ENCODE measurements around the gene EPN3.

DNA sequence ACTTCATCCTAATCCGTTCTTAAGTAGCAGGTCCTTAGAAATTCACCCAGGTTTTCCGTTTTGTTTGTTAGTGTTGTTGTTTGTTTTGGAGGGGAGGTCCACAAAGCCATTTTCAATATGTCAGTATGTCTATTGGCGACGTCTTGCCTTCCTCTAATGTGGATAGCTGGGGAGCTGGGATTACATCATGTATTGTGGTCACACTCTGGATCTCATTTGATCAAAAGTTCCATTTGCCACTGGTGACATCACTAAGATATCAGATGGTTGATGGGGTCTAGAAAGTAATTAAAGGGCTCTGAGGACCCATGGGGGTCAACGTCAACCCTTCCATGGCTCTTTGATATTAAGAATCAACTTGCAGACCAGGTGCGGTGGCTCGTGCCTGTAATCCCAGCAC lies 2.7 kb upstream of the EPN3 start:
- TF ChIP-seq, protein P1, sequence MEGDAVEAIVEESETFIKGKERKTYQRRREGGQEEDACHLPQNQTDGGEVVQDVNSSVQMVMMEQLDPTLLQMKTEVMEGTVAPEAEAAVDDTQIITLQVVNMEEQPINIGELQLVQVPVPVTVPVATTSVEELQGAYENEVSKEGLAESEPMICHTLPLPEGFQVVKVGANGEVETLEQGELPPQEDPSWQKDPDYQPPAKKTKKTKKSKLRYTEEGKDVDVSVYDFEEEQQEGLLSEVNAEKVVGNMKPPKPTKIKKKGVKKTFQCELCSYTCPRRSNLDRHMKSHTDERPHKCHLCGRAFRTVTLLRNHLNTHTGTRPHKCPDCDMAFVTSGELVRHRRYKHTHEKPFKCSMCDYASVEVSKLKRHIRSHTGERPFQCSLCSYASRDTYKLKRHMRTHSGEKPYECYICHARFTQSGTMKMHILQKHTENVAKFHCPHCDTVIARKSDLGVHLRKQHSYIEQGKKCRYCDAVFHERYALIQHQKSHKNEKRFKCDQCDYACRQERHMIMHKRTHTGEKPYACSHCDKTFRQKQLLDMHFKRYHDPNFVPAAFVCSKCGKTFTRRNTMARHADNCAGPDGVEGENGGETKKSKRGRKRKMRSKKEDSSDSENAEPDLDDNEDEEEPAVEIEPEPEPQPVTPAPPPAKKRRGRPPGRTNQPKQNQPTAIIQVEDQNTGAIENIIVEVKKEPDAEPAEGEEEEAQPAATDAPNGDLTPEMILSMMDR (IDR thresholded peaks at IDR 0.05) = no peak
- no peak for TF ChIP-seq POLR2A (IDR thresholded peaks at IDR 0.05)
- TF ChIP-seq POLR2AphosphoS5 (IDR thresholded peaks at IDR 0.05) = no peak
- TF ChIP-seq EP300 (IDR thresholded peaks at IDR 0.05; ENCODE audit: low read depth) = no peak
